K562 (cell line): Measurements from ENCODE around the gene CYRIA. TPM values are rescaled to one million over a fixed set of nuclear protein-coding genes. Genes with fewer than 3 reads are reported as not detected.

Source experiments
- FOXJ2 ChIP-seq: fragments of 200-800 bp; sonication (Bioruptor generic); IDR thresholded peaks from 2 replicates; pipeline ENCODE4 v1.6.1; 2016; ENCODE audit warnings: missing genetic modification characterization, missing compliant biosample characterization
- GATA2 ChIP-seq: sonication (generic); formaldehyde crosslinking; IDR thresholded peaks from 2 replicates; pipeline ENCODE4 v1.4.0; 2020; ENCODE audit warnings: mild to moderate bottlenecking, missing genetic modification reagents
- HIVEP1 ChIP-seq: fragments of 250-450 bp; sonication (Bioruptor Pico); IDR thresholded peaks from 2 replicates; pipeline ENCODE4 v1.4.0; 2020; ENCODE audit warnings: mild to moderate bottlenecking
- LCOR ChIP-seq: sonication (generic); formaldehyde crosslinking; IDR thresholded peaks from 2 replicates; pipeline ENCODE4 v1.8.0; 2022; ENCODE audit warnings: mild to moderate bottlenecking, missing genetic modification reagents
- NONO ChIP-seq, 2 experiments: fragments of 200-400 bp in 1 of 2; fragments of 450-650 bp in 1 of 2; formaldehyde crosslinking in 1 of 2; IDR thresholded peaks; 2 replicates each; pipeline ENCODE4 v1.6.1; 2017; ENCODE audit warnings: low read depth in 2 of 2, mild to moderate bottlenecking in 2 of 2, moderate library complexity in 2 of 2, low read length in 1 of 2
- PTBP1 ChIP-seq: fragments of 200-400 bp; formaldehyde crosslinking; IDR thresholded peaks from 2 replicates; pipeline ENCODE4 v1.6.1; 2017; ENCODE audit warnings: low read depth, low read length
- SMAD4 ChIP-seq: fragments of 250-450 bp; sonication (Bioruptor Pico); conservative IDR thresholded peaks from 2 replicates; pipeline ENCODE4 v1.8.0; 2021; ENCODE audit warnings: inconsistent platforms, mild to moderate bottlenecking, moderate library complexity
- TRIM24 ChIP-seq, 2 experiments: fragments of 450-650 bp; IDR thresholded peaks; 2 replicates each; pipeline ENCODE4 v1.6.1; 2016
- ZNF3 ChIP-seq: fragments of 250-450 bp; sonication (Bioruptor Pico); IDR thresholded peaks from 2 replicates; pipeline ENCODE4 v1.5.0; 2021; ENCODE audit warnings: mild to moderate bottlenecking, moderate library complexity
- ZNF764 ChIP-seq: fragments of 250-450 bp; sonication (Bioruptor Pico); IDR thresholded peaks from 2 replicates; pipeline ENCODE4 v1.4.0; 2020; ENCODE audit warnings: low read depth, mild to moderate bottlenecking, moderate library complexity
- polyA plus RNA-seq, 8 experiments: library from polyadenylated mRNA; depleted of rRNA in 4 of 8; stranded (reverse) in 5 of 8; unstranded in 3 of 8; fragments of >200 nt; fragmentation: Nextera tagmentation in 2 of 8; fragmentation: Illumina TruSeq in 1 of 8; extraction: Ambion mirVana in 2 of 8; extraction: Trizol in 1 of 8; gene quantifications; 2 replicates each; pipeline versions ENCODE4 v1.2.1 to v1.2.3, GENCODE V29; 2011 to 2014; ENCODE audit warnings: inconsistent platforms in 1 of 8, missing spikeins in 1 of 8
- total RNA-seq, 7 experiments: library from RNA; depleted of rRNA in 6 of 7; stranded (reverse); fragments of >200 nt in 6 of 7; fragmentation: Illumina TruSeq in 2 of 7; extraction: Trizol in 2 of 7; gene quantifications; 2 replicates each; pipeline versions ENCODE4 v1.2.1 to v1.2.3, GENCODE V29; 2011 to 2021; ENCODE audit warnings: low replicate concordance in 1 of 7
- TF ChIP-seq, protein P1 (sequence below): fragments of 450-650 bp; IDR thresholded peaks from one replicate; pipeline ENCODE4 v1.6.1; 2018; ENCODE audit warnings: mild to moderate bottlenecking, moderate library complexity; ENCODE audit not compliant: partially characterized antibody
- TF ChIP-seq, protein P2 (sequence below): fragments of 200-800 bp; sonication (Bioruptor generic); IDR thresholded peaks from 2 replicates; pipeline ENCODE4 v1.6.1; 2017; ENCODE audit warnings: missing genetic modification characterization, missing compliant biosample characterization
- TF ChIP-seq, protein P3 (sequence below): fragments of 250-450 bp; sonication (Bioruptor Pico); IDR thresholded peaks from 2 replicates; pipeline ENCODE4 v1.4.0; 2020; ENCODE audit warnings: mild to moderate bottlenecking
- TF ChIP-seq, protein P4 (sequence below), 2 experiments: IDR thresholded peaks; 2 replicates each; pipeline ENCODE4 v1.6.1; 2012; ENCODE audit warnings: improper control_type of control experiment in 2 of 2, low read depth in 2 of 2, low read length in 2 of 2, borderline replicate concordance in 1 of 2
- TF ChIP-seq, protein P5 (sequence below): sonication (generic); formaldehyde crosslinking; IDR thresholded peaks from 2 replicates; pipeline ENCODE4 v1.4.0; 2020; ENCODE audit warnings: mild to moderate bottlenecking, missing genetic modification reagents

Gene CYRIA
- total and polyA plus RNA-seq, 9 of the 15 experiments (the other 6 are each of a cell fraction or from before 2014, with no cell fraction given) = 0.84 to 5.6 (median 3.0) TPM

DNA sequence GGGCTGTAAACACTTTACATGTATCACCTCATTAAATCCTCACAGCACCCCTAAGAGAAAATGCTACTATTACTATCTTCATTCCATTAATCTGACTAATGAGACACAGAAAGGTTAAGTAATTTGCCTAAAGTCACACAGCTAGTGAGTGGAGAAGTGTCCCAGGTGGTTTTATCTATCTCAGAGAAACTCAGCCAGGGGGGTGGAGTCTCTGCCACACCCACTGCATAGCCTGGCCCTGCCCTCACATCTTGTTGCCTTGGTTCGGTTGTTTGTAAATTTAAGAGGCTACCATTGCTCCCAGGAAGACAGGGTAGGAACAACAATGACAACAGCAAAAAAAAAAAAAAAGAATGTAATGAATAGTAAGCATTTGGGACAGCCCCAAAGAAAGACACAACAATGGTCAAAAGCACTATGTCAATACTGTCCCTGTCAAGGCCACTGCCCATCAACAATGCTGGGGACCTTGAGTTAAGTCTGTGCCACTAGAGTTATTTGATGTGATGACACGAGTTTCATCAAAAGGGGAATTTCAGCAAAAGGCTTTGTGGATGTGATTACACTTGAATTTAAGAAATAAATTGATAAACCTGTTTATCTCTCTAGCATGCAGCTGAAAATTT lies 17.5 kb downstream of the CYRIA start (continued):
- TF ChIP-seq PTBP1 (0 out of 2 replicates have a peak, but pooled peaks have one; percentile 46), ZNF764 (CRISPR knock-in tag) (no peak), ZNF3 (CRISPR knock-in tag) (no peak), SMAD4 (CRISPR knock-in tag) (0 out of 2 replicates have a peak, but pooled peaks have one; percentile 5), FOXJ2 (tag) (peak; percentile 96), NONO (IDR thresholded peaks at IDR 0.05; ENCODE audit: low read depth in 2 of 2, low read length in 1 of 2) (no peak), HIVEP1 (CRISPR knock-in tag) (no peak), TRIM24 (IDR thresholded peaks at IDR 0.05) (no peak), GATA2 (no peak), LCOR (CRISPR knock-in tag) (no peak)
- TF ChIP-seq, protein P1, sequence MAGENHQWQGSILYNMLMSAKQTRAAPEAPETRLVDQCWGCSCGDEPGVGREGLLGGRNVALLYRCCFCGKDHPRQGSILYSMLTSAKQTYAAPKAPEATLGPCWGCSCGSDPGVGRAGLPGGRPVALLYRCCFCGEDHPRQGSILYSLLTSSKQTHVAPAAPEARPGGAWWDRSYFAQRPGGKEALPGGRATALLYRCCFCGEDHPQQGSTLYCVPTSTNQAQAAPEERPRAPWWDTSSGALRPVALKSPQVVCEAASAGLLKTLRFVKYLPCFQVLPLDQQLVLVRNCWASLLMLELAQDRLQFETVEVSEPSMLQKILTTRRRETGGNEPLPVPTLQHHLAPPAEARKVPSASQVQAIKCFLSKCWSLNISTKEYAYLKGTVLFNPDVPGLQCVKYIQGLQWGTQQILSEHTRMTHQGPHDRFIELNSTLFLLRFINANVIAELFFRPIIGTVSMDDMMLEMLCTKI = no peak
- TF ChIP-seq, protein P2, sequence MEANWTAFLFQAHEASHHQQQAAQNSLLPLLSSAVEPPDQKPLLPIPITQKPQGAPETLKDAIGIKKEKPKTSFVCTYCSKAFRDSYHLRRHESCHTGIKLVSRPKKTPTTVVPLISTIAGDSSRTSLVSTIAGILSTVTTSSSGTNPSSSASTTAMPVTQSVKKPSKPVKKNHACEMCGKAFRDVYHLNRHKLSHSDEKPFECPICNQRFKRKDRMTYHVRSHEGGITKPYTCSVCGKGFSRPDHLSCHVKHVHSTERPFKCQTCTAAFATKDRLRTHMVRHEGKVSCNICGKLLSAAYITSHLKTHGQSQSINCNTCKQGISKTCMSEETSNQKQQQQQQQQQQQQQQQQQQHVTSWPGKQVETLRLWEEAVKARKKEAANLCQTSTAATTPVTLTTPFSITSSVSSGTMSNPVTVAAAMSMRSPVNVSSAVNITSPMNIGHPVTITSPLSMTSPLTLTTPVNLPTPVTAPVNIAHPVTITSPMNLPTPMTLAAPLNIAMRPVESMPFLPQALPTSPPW (CRISPR knock-in tag) = no peak
- TF ChIP-seq, protein P3, sequence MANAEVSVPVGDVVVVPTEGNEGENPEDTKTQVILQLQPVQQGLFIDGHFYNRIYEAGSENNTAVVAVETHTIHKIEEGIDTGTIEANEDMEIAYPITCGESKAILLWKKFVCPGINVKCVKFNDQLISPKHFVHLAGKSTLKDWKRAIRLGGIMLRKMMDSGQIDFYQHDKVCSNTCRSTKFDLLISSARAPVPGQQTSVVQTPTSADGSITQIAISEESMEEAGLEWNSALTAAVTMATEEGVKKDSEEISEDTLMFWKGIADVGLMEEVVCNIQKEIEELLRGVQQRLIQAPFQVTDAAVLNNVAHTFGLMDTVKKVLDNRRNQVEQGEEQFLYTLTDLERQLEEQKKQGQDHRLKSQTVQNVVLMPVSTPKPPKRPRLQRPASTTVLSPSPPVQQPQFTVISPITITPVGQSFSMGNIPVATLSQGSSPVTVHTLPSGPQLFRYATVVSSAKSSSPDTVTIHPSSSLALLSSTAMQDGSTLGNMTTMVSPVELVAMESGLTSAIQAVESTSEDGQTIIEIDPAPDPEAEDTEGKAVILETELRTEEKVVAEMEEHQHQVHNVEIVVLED = no peak
- TF ChIP-seq, protein P4, sequence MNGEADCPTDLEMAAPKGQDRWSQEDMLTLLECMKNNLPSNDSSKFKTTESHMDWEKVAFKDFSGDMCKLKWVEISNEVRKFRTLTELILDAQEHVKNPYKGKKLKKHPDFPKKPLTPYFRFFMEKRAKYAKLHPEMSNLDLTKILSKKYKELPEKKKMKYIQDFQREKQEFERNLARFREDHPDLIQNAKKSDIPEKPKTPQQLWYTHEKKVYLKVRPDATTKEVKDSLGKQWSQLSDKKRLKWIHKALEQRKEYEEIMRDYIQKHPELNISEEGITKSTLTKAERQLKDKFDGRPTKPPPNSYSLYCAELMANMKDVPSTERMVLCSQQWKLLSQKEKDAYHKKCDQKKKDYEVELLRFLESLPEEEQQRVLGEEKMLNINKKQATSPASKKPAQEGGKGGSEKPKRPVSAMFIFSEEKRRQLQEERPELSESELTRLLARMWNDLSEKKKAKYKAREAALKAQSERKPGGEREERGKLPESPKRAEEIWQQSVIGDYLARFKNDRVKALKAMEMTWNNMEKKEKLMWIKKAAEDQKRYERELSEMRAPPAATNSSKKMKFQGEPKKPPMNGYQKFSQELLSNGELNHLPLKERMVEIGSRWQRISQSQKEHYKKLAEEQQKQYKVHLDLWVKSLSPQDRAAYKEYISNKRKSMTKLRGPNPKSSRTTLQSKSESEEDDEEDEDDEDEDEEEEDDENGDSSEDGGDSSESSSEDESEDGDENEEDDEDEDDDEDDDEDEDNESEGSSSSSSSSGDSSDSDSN (IDR thresholded peaks at IDR 0.05; ENCODE audit: borderline replicate concordance in 1 of 2, low read depth in 2 of 2, low read length in 2 of 2) = no peak
- TF ChIP-seq, protein P5, sequence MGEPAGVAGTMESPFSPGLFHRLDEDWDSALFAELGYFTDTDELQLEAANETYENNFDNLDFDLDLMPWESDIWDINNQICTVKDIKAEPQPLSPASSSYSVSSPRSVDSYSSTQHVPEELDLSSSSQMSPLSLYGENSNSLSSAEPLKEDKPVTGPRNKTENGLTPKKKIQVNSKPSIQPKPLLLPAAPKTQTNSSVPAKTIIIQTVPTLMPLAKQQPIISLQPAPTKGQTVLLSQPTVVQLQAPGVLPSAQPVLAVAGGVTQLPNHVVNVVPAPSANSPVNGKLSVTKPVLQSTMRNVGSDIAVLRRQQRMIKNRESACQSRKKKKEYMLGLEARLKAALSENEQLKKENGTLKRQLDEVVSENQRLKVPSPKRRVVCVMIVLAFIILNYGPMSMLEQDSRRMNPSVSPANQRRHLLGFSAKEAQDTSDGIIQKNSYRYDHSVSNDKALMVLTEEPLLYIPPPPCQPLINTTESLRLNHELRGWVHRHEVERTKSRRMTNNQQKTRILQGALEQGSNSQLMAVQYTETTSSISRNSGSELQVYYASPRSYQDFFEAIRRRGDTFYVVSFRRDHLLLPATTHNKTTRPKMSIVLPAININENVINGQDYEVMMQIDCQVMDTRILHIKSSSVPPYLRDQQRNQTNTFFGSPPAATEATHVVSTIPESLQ (CRISPR knock-in tag) = no peak
